Measurements from ENCODE around the gene MPHOSPH6. TPM values are rescaled to one million over a fixed set of nuclear protein-coding genes. Genes with fewer than 3 reads are reported as not detected.

MPHOSPH6 gene
- total and polyA plus RNA-seq, 2 of the 8 experiments (the other 6 are each of a cell fraction or from before 2014, with no cell fraction given) = 19.7 to 32.9 TPM

GRCh38 chr16:82203198-82203597 is 33.2 kb upstream of the MPHOSPH6 start:
- H3K14ac ChIP-seq (ENCODE audit: insufficient read length) = no peak overlapping the region
- H3K79me2 ChIP-seq (ENCODE audit: control insufficient read depth in 1 of 2, insufficient read depth in 2 of 2, low read length in 2 of 2) = no peaks in the 10 kb centered on the region
- H4K5ac ChIP-seq (ENCODE audit: insufficient read length, low read depth, low read length) = no peak overlapping the region
- H4K20me1 ChIP-seq (replicated peaks in 1 of 2; ENCODE audit: control insufficient read depth in 1 of 2, insufficient read depth in 2 of 2, low read length in 2 of 2) = no peaks in the 10 kb centered on the region
- H3K4me1 ChIP-seq (replicated peaks in 1 of 4; ENCODE audit: control insufficient read depth in 3 of 4, insufficient read depth in 4 of 4, low read length in 3 of 4) = no peaks in the 10 kb centered on the region
- H4K8ac ChIP-seq (ENCODE audit: extremely low read depth, insufficient read depth, low read length) = no peak overlapping the region
- H3K9me3 ChIP-seq (ENCODE audit: insufficient read depth in 2 of 2, low read depth in 1 of 2, low read length in 1 of 2) = no peaks in the 10 kb centered on the region
- H2BK12ac ChIP-seq (ENCODE audit: low read depth, low read length) = no peak overlapping the region
- no peak overlapping the region for H4K91ac ChIP-seq (replicated peaks; ENCODE audit: insufficient read length, low read length)
- no peak overlapping the region for H2BK120ac ChIP-seq (replicated peaks; ENCODE audit: low read depth, low read length)
- H2BK5ac ChIP-seq (ENCODE audit: low read depth, low read length) = no peak overlapping the region
- no peaks in the 10 kb centered on the region for H3K23me2 ChIP-seq (ENCODE audit: low read depth, low read length)
- no peak overlapping the region for H3K56ac ChIP-seq (replicated peaks; ENCODE audit: insufficient read length, low read depth, low read length)
- no peak for DNase-seq (ENCODE audit: low read depth in 1 of 2, low spot score in 2 of 2)
- no peaks in the 10 kb centered on the region for H3K36me3 ChIP-seq (ENCODE audit: control insufficient read depth in 2 of 4, insufficient read depth in 4 of 4, low read length in 3 of 4)
- H3K79me1 ChIP-seq (ENCODE audit: low read depth, low read length) = no peaks in the 10 kb centered on the region
- no peak overlapping the region for H3K27ac ChIP-seq (ENCODE audit: low read depth, low read length)
- CTCF ChIA-PET (ENCODE audit: partially characterized antibody) = interaction anchor here (2.1 kb wide), 1 partner anchor 27 kb away, joined by 6 read pairs; no protein-coding TSS in a partner anchor
- H3K27me3 ChIP-seq (replicated peaks in 1 of 4; ENCODE audit: control insufficient read depth in 3 of 4, extremely low read depth in 1 of 4, insufficient read depth in 3 of 4, low read length in 3 of 4) = no peaks in the 10 kb centered on the region
- no peak overlapping the region for H3K4ac ChIP-seq (replicated peaks; ENCODE audit: insufficient read length, low read depth, low read length)
- no peak overlapping the region for H3K18ac ChIP-seq (ENCODE audit: extremely low read depth, low read length)
- H3K23ac ChIP-seq (ENCODE audit: insufficient read length) = no peak overlapping the region
- POLR2A ChIA-PET (ENCODE audit: partially characterized antibody) = no interaction called here
- H2BK20ac ChIP-seq (ENCODE audit: low read length) = no peak overlapping the region
- H3K9ac ChIP-seq (replicated peaks in 1 of 4; ENCODE audit: extremely low read depth in 1 of 4, low read depth in 3 of 4, low read length in 3 of 4) = no peak overlapping the region
- no peak overlapping the region for H3K4me3 ChIP-seq (ENCODE audit: extremely low read depth in 1 of 4, insufficient read depth in 2 of 4, low read depth in 3 of 4, low read length in 4 of 4)
- H2AFZ ChIP-seq (ENCODE audit: low read length) = no peak overlapping the region
- FAIRE-seq = no peak
- H2BK15ac ChIP-seq (ENCODE audit: low read length) = no peak overlapping the region
- H3K4me2 ChIP-seq (ENCODE audit: insufficient read depth in 1 of 2, low read depth in 2 of 2, low read length in 2 of 2) = no peak overlapping the region
- H2AK5ac ChIP-seq (ENCODE audit: low read depth, low read length) = no peak overlapping the region
- TF ChIP-seq SIRT6 (IDR thresholded peaks at IDR 0.05; ENCODE audit: low read length) (no peak), CBX8 (IDR thresholded peaks at IDR 0.05; ENCODE audit: borderline replicate concordance, low read depth, low read length) (no peak)

All from H1 (cell line).